ENCODE measurements around the gene SPOP.

SPOP gene

DNA sequence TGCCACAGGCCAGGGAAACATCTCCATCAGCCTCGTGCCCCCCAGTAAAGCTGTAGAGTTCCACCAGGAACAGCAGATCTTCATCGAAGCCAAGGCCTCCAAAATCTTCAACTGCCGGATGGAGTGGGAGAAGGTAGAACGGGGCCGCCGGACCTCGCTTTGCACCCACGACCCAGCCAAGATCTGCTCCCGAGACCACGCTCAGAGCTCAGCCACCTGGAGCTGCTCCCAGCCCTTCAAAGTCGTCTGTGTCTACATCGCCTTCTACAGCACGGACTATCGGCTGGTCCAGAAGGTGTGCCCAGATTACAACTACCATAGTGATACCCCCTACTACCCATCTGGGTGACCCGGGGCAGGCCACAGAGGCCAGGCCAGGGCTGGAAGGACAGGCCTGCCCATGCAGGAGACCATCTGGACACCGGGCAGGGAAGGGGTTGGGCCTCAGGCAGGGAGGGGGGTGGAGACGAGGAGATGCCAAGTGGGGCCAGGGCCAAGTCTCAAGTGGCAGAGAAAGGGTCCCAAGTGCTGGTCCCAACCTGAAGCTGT lies 98.9 kb downstream of the SPOP start:
- DNase-seq (ENCODE audit: low read depth), result no peak
- TF ChIP-seq, protein P1, sequence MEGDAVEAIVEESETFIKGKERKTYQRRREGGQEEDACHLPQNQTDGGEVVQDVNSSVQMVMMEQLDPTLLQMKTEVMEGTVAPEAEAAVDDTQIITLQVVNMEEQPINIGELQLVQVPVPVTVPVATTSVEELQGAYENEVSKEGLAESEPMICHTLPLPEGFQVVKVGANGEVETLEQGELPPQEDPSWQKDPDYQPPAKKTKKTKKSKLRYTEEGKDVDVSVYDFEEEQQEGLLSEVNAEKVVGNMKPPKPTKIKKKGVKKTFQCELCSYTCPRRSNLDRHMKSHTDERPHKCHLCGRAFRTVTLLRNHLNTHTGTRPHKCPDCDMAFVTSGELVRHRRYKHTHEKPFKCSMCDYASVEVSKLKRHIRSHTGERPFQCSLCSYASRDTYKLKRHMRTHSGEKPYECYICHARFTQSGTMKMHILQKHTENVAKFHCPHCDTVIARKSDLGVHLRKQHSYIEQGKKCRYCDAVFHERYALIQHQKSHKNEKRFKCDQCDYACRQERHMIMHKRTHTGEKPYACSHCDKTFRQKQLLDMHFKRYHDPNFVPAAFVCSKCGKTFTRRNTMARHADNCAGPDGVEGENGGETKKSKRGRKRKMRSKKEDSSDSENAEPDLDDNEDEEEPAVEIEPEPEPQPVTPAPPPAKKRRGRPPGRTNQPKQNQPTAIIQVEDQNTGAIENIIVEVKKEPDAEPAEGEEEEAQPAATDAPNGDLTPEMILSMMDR (IDR thresholded peaks at IDR 0.05; ENCODE audit: insufficient read depth, low read depth, low read length, missing control alignments), result no peak
- no peak overlapping the region for H3K4me3 ChIP-seq (ENCODE audit: low read depth, low read length)

DNA sequence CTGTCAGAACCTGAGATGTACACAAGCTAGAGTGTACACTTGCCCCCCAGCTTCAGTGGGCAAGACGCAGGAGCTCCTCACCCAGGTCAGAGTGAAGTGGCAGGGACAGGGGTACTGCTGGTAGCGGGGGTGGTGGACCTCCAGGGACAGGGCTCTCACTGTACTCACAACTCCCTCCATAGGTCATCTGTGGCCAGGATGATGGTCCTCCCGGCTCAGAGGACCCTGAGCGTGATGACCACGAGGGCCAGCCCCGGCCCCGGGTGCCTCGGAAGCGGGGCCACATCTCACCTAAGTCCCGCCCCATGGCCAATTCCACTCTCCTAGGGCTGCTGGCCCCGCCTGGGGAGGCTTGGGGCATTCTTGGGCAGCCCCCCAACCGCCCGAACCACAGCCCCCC lies 99.5 kb downstream of the SPOP start:
- no peak for DNase-seq (ENCODE audit: low read depth)
- TF ChIP-seq, protein P1 (IDR thresholded peaks at IDR 0.05; ENCODE audit: insufficient read depth, low read depth, low read length, missing control alignments), result no peak
- H3K4me3 ChIP-seq (ENCODE audit: low read depth, low read length), result no peak overlapping the region

DNA sequence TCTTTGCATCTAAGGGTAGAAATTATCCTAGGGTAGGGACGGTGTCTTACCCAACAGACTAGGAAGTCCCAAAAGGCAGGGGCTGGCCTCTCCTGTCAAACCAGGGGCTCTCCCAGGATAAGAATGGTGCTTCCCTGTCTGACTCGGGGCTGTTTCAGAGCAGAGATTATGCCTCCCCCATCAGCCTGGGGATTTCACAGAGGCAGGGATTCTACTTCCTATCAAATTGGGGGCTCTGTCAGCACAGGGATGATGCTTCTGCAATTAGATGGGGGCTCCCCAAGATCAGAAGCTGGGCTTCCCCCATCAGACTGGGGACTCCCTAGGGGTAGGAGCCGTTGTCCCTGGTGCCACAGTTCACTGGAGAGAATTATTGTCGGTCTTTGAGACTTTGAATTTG lies 99.9 kb downstream of the SPOP start:
- TF ChIP-seq, protein P1 (IDR thresholded peaks at IDR 0.05; ENCODE audit: insufficient read depth, low read depth, low read length, missing control alignments), result no peak
- DNase-seq (ENCODE audit: low read depth), result peak; percentile 38
- H3K4me3 ChIP-seq (ENCODE audit: low read depth, low read length), result no peak overlapping the region

DNA sequence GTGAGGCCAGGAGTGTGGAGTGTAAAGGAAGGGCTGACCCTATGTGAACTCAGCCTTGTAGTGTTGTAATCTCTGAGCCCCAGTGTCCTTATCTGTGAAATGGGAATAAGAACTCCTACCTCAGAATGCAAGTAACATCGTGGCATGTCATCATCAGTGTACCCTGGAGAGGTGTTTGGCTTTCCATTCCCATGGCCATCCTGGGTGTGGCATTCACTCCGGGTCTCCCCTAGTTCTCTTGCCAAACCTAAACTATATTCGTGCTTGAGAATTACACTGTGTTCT lies 100.3 kb downstream of the SPOP start:
- peak overlapping the region; percentile 57; the same call in 1 of the 2 replicates for H3K4me3 ChIP-seq (ENCODE audit: low read depth, low read length)
- DNase-seq (ENCODE audit: low read depth), result no peak

DNA sequence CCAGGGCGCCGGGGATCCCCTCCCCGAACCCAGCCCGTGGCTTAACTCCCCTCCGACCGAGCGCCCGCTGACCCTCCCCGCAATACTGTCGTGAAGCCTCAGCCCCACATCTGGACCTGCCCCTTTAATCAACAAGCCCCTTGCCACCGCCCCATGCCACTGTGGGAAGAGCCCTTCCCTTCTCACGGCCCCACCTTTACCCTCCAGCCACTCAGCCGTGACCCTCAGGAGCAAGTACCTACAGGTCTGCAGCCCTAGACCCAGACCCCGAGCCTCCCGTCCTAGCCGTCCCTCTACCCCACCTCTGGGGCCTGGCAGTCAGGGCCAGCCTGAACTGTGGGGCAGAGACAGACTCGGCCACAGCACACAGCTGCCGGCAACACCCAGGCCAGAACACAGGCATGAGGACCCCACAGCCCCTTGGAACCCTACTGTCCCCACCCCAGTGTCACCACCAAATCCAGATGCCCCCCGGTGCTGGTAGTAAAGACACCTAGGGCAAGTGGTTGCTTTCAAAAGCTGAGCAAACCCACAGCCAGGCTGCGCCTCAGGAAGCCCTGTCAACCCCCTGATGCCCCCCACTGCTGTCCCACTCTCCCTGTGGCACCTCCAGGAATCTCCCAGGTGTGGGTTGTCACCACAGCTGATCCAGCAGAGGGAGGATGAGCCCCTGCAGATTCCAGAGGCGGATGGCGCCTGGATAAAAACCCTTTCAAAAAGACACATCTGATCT lies 100.8 kb downstream of the SPOP start:
- no peak for DNase-seq (ENCODE audit: low read depth)
- TF ChIP-seq, protein P1 (IDR thresholded peaks at IDR 0.05; ENCODE audit: insufficient read depth, low read depth, low read length, missing control alignments), result no peak
- H3K4me3 ChIP-seq (ENCODE audit: low read depth, low read length), result peak overlapping the region; percentile 57

More for the DNA sequence above, 100.3 kb downstream of the SPOP start:
- TF ChIP-seq, protein P1 (IDR thresholded peaks at IDR 0.05; ENCODE audit: insufficient read depth, low read depth, low read length, missing control alignments), result no peak

DNA sequence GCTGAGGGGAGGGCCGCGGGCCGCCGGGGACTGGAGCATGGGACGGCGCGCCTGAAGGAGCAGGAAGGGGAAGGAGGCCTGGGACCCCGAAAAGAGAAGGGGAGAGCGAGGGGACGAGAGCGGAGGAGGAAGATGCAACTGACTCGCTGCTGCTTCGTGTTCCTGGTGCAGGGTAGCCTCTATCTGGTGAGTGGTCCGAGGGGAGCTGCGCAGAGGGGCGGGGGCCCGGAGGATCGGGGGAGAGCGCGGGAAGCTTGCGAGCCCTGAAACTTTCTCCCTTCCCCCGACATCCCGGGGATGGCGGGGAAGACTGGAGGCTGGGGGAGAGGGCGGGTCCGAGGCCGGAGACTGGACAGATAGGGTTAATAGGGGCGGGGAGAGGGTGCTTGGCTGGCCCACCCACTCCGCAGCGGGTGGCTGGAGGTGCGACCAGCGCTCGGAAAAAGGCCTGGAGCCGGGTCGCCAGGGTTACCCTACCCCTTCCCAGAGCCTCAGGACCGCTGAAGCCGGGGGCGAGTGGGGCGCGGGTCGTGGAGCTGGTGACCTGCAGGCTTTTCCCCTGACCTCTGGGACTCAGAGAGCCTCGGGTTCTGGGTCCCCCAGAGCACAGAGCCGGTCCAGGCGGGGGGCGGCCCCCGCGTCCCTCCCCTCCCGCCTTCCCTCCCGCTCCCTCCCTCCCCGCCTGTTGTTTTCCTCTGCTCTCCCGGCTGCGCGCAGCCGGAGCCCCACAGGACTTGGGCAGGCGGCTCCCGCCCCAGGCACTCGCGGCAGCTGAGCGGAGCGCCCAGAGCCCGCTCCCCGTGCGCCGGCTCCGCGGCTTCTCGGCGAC lies 101.6 kb downstream of the SPOP start:
- DNase-seq (ENCODE audit: low read depth), result no peak
- TF ChIP-seq, protein P1 (IDR thresholded peaks at IDR 0.05; ENCODE audit: insufficient read depth, low read depth, low read length, missing control alignments), result no peak
- H3K4me3 ChIP-seq (ENCODE audit: low read depth, low read length), result peak overlapping the region; percentile 57
